GM18507 (cell line): ENCODE measurements around the gene METTL26.

Experiments used
- DNase-seq: peaks from one replicate; pipeline ENCODE4 v3.0.0; 2011; ENCODE audit warnings: low read depth; ENCODE audit not compliant: insufficient read length; ENCODE audit errors: extremely low spot score
- FAIRE-seq: peaks from 2 replicates; lab custom pipeline; 2011; peaks lifted over from hg19 to GRCh38; lab: Jason Lieb, UNC

The METTL26 gene

DNA sequence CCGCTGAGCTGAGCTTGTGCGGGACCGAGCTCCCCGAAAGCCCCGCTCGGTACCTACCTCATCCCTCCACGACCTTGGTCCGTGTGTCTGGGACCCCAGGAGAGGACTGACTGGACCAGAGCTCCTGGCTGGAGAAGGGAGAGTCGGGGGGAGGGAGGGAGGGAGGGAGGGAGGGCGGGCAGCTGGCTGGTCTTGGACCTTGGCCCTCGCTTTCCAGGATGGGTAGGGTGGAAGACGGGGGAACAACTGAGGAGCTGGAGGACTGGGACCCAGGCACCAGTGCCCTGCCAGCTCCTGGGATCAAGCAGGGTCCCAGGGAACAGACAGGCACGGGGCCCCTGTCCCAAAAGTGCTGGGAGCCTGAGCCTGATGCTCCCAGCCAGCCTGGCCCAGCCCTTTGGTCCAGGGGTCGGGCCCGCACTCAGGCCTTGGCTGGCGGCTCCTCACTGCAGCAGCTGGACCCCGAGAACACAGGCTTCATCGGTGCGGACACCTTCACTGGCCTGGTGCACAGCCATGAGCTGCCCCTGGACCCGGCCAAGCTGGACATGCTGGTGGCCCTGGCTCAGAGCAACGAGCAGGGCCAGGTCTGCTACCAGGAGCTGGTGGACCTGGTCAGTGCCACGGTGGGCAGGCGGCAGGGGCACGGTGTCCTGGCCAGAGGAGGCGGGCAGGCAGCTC is 39.9 kb upstream of the METTL26 start:
- no peak for DNase-seq
- no peak for FAIRE-seq

DNA sequence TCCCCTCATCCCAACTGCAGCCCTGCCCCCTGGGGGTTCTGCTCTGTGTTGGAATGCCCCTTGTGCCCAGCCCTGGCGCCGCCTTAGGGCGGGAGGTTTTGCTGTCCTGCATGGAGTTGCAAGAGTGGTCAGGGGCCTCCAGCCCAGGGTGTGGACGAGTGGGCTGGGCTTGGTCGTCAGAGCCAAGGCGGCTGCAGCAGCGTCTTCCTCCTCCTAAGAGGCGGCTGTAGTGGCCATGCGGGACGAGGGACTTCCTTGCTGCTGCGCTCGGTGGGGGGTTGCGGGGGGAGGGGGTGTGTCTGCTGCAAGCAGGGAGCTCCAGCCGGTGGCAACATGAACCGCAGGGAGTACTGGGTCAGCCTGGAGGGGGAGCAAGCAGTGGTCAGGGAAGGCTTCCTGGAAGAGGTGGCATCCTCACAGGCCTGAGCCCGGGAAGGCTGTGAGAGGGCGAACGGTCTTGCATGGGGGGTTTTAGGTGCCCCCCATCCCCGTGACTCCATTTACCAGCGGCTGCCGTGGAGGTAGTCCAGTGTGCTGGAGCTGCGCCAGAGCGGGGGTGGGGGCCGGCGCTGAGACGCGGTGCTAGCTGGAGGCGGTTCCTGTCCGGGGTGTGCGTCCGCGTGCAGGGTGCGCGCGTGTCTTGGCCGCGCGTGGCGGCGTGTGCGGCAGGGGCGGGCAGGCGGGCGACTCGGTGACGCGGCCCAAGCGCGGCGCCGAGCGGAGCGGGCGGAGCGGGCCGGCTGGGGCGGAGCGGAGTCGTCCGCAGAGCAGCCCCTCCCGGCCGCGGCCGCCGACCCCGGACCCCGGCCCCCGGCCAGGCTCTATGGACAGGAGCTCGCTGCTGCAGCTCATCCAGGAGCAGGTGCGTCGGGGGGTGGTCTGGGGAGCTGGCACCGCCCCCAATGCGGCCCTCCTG is 39.1 kb upstream of the METTL26 start, which contains the start of gene RHBDL1:
Gene RHBDL1, plus strand, starts transcription at position 704 of the 916 bp plus-strand sequence. Its CDS starts 120 bp downstream, at position 824.
- DNase-seq: no peak
- no peak for FAIRE-seq

DNA sequence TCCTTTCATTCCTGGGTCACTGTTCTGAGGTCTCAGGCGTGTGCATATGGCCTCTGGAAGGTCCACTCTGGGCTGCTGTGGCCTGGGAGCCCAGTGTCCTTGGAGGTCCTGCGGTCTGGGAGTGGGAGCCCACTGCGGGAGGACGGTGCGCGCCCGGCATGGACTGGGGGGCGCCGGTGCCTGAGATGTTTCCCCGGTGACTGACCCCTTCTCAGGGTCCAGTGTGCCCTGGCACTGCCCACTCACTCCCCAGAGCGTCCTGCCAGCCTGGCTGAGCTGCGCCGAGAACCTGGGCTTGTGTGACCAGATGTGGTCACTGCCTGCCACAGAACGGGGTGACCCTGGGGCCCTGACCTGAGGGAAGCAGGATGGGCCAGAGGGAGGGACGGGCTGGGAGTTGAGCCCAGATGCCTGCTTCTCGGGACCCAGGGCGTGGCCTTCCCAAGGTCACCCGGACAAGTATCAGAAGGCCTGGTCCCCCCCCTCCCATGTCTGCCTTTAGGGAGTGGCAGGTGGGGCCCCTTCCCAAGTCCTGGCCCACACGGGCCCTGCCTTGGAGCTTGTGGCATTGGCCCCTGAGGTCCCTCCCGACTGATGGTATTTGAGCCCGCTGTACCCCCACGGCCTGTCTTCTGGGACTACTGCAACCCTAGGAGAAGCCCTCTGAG is 38.2 kb upstream of the METTL26 start:
- no peak for DNase-seq
- no peak for FAIRE-seq

DNA sequence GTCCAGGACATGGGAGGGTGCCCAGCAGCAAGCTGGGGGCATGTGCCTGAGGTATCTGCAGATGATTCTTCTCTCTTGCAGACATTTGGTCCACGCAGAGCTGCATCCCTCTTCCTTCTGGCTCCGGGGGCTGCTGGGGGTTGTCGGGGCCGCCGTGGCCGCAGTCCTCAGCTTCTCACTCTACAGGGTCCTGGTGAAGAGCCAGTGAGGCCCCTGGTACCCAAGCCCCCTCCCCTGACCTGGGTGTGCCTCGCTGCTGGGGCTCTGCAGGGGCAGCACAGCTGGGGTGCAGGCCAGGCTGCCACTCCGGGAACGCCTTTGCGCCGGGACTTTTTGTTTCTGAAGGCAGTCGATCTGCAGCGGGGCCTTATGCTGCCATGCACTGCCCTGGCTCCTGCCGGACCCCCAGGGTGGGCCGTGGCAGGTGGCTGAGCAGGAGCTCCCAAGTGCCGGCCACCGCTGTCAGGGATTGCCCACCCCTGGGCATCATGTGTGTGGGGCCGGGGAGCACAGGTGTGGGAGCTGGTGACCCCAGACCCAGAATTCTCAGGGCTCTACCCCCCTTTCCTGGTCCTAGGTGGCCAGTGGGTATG is 37.4 kb upstream of the METTL26 start:
- no peak for FAIRE-seq
- DNase-seq: no peak

DNA sequence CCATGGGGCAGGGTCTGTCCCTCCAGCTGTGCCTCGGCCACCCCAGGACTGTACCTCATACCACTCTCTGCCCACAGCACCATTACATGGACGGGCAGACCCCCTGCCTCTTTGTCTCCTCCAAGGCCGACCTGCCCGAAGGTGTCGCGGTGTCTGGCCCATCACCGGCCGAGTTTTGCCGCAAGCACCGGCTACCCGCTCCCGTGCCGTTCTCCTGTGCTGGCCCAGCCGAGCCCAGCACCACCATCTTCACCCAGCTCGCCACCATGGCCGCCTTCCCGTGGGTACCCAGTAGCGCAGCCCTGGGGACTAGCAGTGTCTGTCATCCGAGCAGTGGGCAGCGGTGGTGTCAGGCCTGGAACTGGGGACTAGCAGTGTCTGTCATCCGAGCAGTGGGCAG is 36.7 kb upstream of the METTL26 start:
- FAIRE-seq (no peak), DNase-seq (no peak)

DNA sequence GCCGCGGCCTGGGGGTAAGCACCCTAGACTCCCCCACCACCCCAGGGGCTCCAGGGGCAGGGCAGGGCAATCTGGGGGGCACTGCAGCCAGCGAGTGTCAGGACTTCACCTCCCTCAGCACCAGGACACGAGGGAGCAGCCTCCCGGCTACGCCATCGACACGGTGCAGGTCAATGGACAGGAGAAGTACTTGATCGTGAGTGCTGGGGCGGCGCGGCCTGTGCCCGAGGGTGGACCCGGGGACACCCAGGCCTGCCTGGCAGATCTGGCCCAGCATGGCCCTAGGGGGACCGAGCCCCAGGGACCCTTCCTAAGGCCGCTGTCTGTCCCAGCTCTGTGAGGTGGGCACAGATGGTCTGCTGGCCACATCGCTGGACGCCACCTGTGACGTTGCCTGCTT is 36.3 kb upstream of the METTL26 start:
- FAIRE-seq (no peak), DNase-seq (no peak)

DNA sequence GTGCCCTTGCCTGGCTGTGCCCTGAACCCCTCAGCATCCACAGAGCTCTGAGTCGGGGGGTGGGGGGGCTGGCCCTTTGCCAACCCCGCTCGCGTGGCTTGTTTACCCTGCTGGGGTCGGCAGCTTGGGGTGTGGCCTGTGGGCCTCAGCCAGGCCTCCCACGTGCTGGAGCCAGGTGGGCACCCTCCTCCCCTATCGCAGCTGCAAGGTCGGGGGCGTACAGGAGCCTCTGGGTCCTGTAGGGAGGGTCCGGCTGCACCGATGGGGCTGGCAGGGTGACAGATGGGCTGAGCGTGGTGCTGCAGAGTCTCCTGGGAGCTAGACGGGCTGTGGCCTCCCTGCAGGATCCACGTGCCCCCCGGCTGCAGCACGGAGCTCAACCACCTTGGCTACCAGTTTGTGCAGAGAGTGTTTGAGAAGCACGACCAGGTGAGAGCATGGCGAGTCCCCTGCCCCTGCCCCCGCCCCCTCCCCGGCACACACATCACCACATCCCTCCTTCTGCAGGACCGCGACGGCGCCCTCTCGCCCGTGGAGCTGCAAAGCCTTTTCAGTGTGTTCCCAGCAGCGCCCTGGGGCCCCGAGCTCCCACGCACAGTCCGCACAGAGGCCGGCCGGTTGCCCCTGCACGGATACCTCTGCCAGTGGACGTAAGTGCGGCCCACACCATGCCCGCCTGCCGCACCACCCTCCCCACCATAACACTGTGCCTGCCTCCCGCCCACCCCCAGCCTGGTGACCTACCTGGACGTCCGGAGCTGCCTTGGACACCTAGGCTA is 35.4 kb upstream of the METTL26 start:
- no peak for DNase-seq

DNA sequence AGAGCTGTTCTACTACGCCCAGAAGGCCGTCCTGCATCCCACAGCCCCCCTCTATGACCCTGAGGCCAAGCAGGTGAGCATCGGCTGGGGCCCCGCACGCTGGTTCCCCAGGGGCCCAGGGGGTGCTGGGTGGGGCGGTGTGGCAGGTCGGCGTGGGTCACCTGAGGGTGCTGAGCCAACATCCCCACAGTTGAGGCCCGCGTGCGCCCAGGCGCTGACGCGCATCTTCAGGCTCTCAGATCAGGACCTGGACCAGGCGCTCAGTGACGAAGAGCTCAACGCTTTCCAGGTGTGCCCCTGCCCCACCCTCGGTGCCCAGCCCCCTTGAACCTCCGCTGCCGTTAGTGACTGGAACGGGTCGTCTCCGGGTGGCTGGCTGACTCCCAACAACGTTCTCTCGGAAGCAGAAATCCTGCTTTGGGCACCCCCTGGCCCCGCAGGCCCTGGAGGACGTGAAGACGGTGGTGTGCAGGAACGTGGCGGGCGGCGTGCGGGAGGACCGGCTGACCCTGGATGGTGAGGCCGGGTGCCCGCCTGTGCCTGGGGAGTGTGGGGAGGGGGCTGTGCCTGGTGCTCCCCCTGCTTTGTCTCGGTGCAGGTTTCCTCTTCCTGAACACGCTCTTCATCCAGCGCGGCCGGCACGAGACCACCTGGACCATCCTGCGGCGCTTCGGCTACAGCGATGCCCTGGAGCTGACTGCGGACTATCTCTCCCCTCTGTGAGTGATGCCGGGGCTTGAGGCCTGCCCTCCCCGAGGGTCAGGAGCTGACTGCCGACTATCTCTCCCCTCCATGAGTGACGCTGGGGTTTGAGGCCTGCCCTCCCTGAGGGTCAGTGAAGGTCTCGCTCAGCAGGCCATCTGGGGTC is 34.6 kb upstream of the METTL26 start:
- DNase-seq (no peak), FAIRE-seq (no peak)

More for the DNA sequence above, 35.4 kb upstream of the METTL26 start:
- no peak for FAIRE-seq

DNA sequence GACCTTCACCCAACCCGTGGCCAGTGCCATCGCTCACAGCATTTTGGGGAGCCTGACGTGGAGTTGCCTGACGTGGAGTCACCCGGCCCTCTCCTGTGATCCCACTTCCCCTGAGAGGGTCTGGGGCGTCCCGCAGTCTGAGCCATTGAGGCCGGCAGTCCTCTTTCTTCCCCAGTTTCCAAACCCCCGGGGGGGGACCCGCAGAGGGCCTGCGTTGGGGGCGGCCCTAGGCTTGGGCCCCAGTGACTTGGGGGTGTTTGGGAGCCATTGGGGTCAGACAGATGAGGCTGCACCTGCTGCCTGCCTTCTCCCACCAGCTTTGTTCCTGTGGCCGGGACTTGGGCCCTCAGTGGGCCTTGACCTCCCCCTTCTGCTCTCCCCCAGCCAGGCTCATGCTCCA is 33.6 kb upstream of the METTL26 start:
- no peak for FAIRE-seq
- DNase-seq: no peak

DNA sequence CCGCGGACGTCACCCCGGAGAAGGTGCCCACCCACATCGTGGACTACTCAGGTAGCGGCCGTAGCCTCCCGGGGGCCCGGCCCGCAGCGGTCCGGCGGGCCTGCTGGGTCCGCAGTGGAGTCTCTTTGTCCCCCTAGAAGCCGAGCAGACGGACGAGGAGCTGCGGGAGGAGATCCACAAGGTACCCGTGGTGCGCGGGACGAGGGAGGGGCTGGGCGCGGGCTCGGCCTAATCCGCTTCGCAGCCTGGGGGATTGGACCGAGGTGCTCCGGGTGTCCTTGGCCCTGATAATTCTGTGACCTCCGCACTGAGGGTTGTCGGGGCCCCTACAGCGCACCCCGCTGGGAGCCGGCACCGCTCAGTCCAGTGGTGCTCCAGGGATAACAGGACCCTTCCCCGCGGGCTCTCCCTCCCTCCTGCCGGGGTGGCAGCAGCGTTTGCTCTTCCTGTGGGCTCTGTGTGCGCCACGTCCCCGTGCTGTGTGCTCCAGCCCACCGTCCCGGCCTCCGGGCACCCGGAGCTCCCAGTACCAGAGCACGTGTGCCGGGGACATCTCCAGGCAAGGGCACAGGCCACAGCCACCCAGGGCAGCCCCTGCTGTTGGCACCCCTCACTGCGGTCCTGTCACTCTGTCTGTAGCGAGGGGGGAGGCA is 32.5 kb upstream of the METTL26 start:
- DNase-seq: no peak
- no peak for FAIRE-seq

DNA sequence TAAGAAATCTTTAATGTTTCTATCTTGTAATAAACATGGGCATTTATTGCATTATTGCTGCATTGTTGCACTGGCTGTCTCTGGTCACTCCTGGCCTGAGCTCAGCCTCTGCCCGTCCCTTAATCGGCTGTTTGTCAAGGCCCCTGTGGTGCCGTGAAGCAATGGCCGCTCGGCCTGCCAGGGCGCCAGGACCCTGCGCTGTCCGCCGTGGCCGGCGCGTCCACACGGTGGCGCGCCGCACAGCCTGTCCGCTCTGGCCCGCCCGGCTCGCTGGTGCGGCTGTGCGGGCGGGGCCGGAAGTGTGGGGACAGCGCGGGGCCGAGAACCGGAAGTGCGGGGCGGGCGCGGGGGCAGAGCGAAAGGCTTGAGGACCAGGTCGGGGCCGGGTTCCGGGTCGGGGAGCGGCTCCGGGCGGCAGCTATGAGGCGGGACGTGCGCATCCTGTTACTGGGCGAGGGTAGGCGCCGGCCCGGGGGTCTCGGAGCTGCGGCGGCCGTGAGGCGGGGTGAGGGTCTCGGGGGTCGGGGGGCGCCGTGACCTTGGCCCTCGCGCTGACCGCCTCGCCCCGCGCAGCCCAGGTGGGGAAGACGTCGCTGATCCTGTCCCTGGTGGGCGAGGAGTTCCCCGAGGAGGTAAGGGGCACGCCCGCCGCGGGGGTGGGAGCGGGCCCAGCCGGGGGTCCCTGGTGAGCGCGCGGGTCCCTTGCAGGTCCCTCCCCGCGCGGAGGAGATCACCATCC is 31.8 kb upstream of the METTL26 start, which contains the start of gene RHOT2:
Gene RHOT2, plus strand, starts transcription at position 353 of the 739 bp plus-strand sequence. Its CDS starts 68 bp downstream, at position 421.
- DNase-seq (peak; percentile 74), FAIRE-seq (peak; percentile 83)

DNA sequence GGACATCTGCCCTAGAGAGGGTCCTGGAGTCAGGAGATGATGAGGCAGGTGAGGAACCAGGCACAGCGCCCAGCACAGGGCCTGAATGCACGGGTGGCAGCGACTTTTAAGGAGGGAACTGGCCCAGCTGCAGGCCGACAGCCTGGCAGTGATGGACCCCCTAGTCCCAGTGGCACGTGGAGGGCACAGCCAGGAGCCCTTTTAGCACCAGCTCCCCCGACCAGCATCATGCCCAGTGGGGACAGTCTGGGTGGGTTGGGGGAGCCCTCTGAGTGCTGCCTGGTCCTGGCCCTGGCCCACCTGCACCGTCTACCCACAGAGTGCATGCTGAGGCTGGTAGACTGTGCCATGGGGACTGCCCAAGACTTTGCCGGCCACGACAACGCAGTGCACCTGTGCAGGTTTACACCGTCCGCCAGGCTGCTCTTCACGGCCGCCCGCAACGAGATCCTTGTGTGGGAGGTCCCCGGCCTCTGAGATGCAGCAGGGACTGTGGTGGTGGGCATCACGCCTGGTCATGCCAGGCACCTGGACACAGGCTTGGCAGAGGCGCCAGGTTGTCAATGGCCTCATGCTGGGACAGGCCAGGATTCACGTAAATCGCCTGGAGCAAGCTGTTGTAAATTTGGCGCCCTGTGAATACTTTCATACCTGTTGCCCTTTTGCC is 31.1 kb upstream of the METTL26 start:
- FAIRE-seq (no peak), DNase-seq (no peak)

DNA sequence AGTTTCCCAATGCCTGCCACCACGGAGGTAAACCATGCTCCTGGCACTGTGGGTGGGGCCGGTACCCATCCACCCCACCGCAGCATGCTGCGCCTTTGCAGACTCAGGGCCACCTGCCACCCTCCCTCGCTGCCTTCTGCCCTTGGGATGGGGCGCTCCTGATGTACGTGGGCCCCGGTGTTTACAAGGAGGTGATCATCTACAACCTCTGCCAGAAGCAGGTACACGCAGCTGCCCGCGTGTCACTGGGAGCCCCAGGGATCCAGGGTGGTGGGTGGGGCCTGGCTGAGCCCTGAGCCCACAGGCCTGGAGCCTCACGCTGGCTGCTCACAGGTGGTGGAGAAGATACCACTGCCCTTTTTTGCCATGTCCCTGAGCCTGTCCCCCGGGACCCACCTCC is 30.5 kb upstream of the METTL26 start:
- FAIRE-seq: no peak
- DNase-seq: no peak

DNA sequence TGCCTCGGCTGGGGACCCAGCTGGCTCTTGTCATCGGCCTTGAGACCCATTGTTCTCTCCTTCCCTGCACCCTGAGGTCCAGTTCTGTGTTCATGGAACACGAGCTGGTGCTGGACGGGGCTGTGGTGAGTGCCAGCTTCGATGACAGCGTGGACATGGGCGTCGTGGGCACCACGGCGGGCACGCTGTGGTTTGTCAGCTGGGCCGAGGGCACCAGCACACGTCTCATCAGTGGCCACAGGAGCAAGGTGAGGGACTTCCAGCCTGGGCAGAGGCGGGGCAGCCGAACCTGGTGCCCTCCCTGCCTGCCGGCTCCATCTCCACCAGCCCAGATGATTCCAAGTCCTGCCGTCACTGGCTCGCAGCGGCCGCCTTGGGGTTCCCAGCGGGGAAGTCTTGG is 26.5 kb upstream of the METTL26 start:
- DNase-seq: no peak
- no peak for FAIRE-seq

DNA sequence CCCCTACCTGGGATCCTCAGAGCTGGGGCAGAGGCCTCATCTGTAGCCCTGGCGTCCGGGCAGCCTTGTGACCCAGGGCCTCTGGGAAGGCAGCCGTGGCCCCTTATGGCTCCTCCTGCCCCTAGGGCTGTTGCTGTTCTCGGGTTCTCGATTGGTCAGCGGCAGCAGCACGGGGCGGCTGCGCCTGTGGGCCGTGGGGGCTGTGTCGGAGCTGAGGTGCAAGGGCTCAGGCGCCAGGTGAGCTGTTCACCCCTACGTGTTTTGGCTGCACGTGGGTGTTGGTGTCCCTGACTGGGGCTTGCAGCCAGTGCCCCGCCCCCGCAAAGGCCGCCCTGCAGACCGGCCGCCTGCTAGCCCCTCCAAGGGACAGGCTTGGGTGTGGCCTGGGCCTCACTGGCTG is 26.0 kb upstream of the METTL26 start:
- FAIRE-seq: no peak
- DNase-seq: no peak

DNA sequence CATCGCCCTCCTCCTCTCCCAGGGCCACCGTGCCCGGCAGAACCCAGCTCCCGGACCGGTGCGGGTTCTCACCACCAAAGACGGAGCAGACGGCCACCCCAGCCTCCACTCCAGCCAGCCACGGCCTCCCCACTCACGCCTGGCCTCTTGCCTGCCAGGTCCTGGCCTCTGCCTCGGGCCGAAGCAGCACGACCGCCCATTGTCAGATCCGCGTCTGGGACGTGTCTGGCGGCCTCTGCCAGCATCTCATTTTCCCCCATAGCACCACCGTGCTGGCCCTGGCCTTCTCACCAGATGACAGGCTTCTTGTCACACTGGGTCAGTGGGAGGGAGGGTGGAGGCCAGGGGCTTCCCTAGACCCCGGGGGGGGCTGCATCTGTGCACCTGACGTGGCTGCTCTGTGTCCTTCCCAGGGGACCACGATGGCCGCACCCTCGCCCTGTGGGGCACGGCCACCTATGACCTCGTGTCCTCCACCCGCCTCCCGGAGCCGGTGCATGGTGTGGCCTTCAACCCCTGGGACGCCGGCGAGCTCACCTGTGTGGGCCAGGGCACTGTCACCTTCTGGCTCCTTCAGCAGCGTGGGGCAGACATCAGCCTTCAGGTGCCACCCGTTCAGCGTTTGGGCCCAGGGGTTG is 25.2 kb upstream of the METTL26 start:
- no peak for FAIRE-seq
- no peak for DNase-seq
